H1 (cell line): Measurements from ENCODE around the gene NUDT1. TPM values are rescaled to one million over a fixed set of nuclear protein-coding genes. Genes with fewer than 3 reads are reported as not detected.

Experiments
- CTCF ChIA-PET: fragments of 300-600 bp; sonication (Branson Sonifier 250); formaldehyde crosslinking; loops from one replicate; lab custom pipeline; 2021; ENCODE audit not compliant: partially characterized antibody; lab: Charles Lee
- POLR2A ChIA-PET: fragments of 300-600 bp; sonication (Branson Sonifier 250); formaldehyde crosslinking; loops from one replicate; lab custom pipeline; 2021; ENCODE audit warnings: inconsistent platforms; ENCODE audit not compliant: partially characterized antibody; lab: Charles Lee
- DNase-seq, 2 experiments: peaks; one replicate each; pipeline versions ENCODE4 v3.0.0 to v3.0.0-alpha.2; 2010 to 2022; ENCODE audit warnings: low spot score in 2 of 2, low read depth in 1 of 2, mixed read lengths in 1 of 2
- FAIRE-seq: peaks from 2 replicates; lab custom pipeline; 2011; peaks lifted over from hg19 to GRCh38; lab: Jason Lieb, UNC
- H2AFZ ChIP-seq: 2 replicates; pipeline ENCODE4 v1.8.1; 2012; ENCODE audit warnings: low read length, inconsistent platforms
- H2AK5ac ChIP-seq: 2 replicates; pipeline ENCODE4 v1.6.1; 2013; ENCODE audit warnings: low read depth, low read length
- H2BK120ac ChIP-seq: replicated peaks from 2 replicates; pipeline ENCODE3; 2013; ENCODE audit warnings: low read depth, low read length, inconsistent platforms
- H2BK12ac ChIP-seq: 2 replicates; pipeline ENCODE4 v1.6.1; 2013; ENCODE audit warnings: low read depth, low read length
- H2BK15ac ChIP-seq: 2 replicates; pipeline ENCODE4 v1.6.1; 2013; ENCODE audit warnings: low read length
- H2BK20ac ChIP-seq: 2 replicates; pipeline ENCODE4 v1.6.1; 2013; ENCODE audit warnings: low read length
- H2BK5ac ChIP-seq: 2 replicates; pipeline ENCODE4 v1.6.1; 2013; ENCODE audit warnings: low read depth, low read length
- H3K14ac ChIP-seq: 2 replicates; pipeline ENCODE4 v1.6.1; 2013; ENCODE audit warnings: inconsistent platforms; ENCODE audit not compliant: insufficient read length
- H3K18ac ChIP-seq: 2 replicates; pipeline ENCODE4 v1.6.1; 2013; ENCODE audit warnings: low read length; ENCODE audit errors: extremely low read depth
- H3K23ac ChIP-seq: 2 replicates; pipeline ENCODE4 v1.6.1; 2013; ENCODE audit warnings: inconsistent platforms; ENCODE audit not compliant: insufficient read length
- H3K23me2 ChIP-seq: 2 replicates; pipeline ENCODE4 v1.6.1; 2013; ENCODE audit warnings: low read depth, low read length
- H3K27ac ChIP-seq: 2 replicates; pipeline ENCODE4 v1.6.1; 2011; ENCODE audit warnings: low read depth, low read length, inconsistent platforms
- H3K27me3 ChIP-seq, 4 experiments: replicated peaks in 1 of 4; 1 replicate in 1 of 4; 2 replicates in 3 of 4; pipeline versions ENCODE4 v1.6.1 to v1.8.1; 2011 to 2013; ENCODE audit warnings: low read length in 3 of 4, mild to moderate bottlenecking in 3 of 4, inconsistent platforms in 2 of 4, mixed read lengths in 2 of 4, moderate library complexity in 1 of 4; ENCODE audit not compliant: control insufficient read depth in 3 of 4, insufficient read depth in 3 of 4; ENCODE audit errors: extremely low read depth in 1 of 4
- H3K36me3 ChIP-seq, 4 experiments: 2 replicates each; pipeline versions ENCODE4 v1.6.1 to v1.8.1; 2011 to 2013; ENCODE audit warnings: mild to moderate bottlenecking in 4 of 4, low read length in 3 of 4, moderate library complexity in 2 of 4, control low read depth in 1 of 4, inconsistent platforms in 1 of 4; ENCODE audit not compliant: insufficient read depth in 4 of 4, control insufficient read depth in 2 of 4
- H3K4ac ChIP-seq: replicated peaks from 2 replicates; pipeline ENCODE3; 2013; ENCODE audit warnings: low read length, low read depth, mixed read lengths, inconsistent platforms; ENCODE audit not compliant: insufficient read length
- H3K4me1 ChIP-seq, 4 experiments: replicated peaks in 1 of 4; 1 replicate in 1 of 4; 2 replicates in 3 of 4; pipeline versions ENCODE4 v1.6.1 to v1.8.1; 2011 to 2013; ENCODE audit warnings: low read length in 3 of 4, inconsistent platforms in 2 of 4, mixed read lengths in 1 of 4; ENCODE audit not compliant: insufficient read depth in 4 of 4, control insufficient read depth in 3 of 4
- H3K4me2 ChIP-seq, 2 experiments: 2 replicates each; pipeline versions ENCODE4 v1.6.1 to v1.8.1; 2011 to 2013; ENCODE audit warnings: low read depth in 2 of 2, low read length in 2 of 2, control low read depth in 1 of 2, inconsistent platforms in 1 of 2, mild to moderate bottlenecking in 1 of 2; ENCODE audit not compliant: insufficient read depth in 1 of 2
- H3K4me3 ChIP-seq, 4 experiments: fragments of 200-600, 300-600 bp in 1 of 4; sonication (generic), shearing (Covaris generic), sonication (Bioruptor Twin) in 1 of 4; 2 replicates each; pipeline versions ENCODE4 v1.5.1 to v1.8.1; 2011 to 2016; ENCODE audit warnings: low read length in 4 of 4, low read depth in 3 of 4, control low read depth in 2 of 4, inconsistent platforms in 2 of 4, mild to moderate bottlenecking in 2 of 4, mixed read lengths in 1 of 4, moderate library complexity in 1 of 4; ENCODE audit not compliant: insufficient read depth in 2 of 4; ENCODE audit errors: extremely low read depth in 1 of 4
- H3K56ac ChIP-seq: replicated peaks from 2 replicates; pipeline ENCODE3; 2013; ENCODE audit warnings: low read depth, mild to moderate bottlenecking, mixed read lengths, low read length, inconsistent platforms; ENCODE audit not compliant: insufficient read length
- H3K79me1 ChIP-seq: 2 replicates; pipeline ENCODE4 v1.6.1; 2013; ENCODE audit warnings: low read depth, low read length, control low read depth
- H3K79me2 ChIP-seq, 2 experiments: 2 replicates each; pipeline versions ENCODE4 v1.6.1 to v1.8.1; 2012 to 2013; ENCODE audit warnings: low read length in 2 of 2, mild to moderate bottlenecking in 2 of 2, inconsistent platforms in 1 of 2; ENCODE audit not compliant: insufficient read depth in 2 of 2, control insufficient read depth in 1 of 2
- H3K9ac ChIP-seq, 4 experiments: replicated peaks in 1 of 4; 1 replicate in 1 of 4; 2 replicates in 3 of 4; pipeline versions ENCODE4 v1.6.1 to v1.8.1; 2011 to 2013; ENCODE audit warnings: low read depth in 3 of 4, low read length in 3 of 4, control low read depth in 2 of 4, mild to moderate bottlenecking in 2 of 4, moderate library complexity in 2 of 4, inconsistent platforms in 1 of 4; ENCODE audit errors: extremely low read depth in 1 of 4
- H3K9me3 ChIP-seq, 2 experiments: 2 replicates each; pipeline versions ENCODE4 v1.6.1 to v1.8.1; 2012 to 2013; ENCODE audit warnings: mild to moderate bottlenecking in 2 of 2, moderate library complexity in 2 of 2, control low read depth in 1 of 2, inconsistent platforms in 1 of 2, low read depth in 1 of 2, low read length in 1 of 2, mixed read lengths in 1 of 2; ENCODE audit not compliant: insufficient read depth in 2 of 2
- H4K20me1 ChIP-seq, 2 experiments: replicated peaks in 1 of 2; 2 replicates each; pipeline versions ENCODE3 to v1.8.1; 2011 to 2013; ENCODE audit warnings: inconsistent platforms in 2 of 2, low read length in 2 of 2, mild to moderate bottlenecking in 1 of 2; ENCODE audit not compliant: insufficient read depth in 2 of 2, control insufficient read depth in 1 of 2
- H4K5ac ChIP-seq: 2 replicates; pipeline ENCODE4 v1.6.1; 2013; ENCODE audit warnings: low read length, low read depth, mixed read lengths, inconsistent platforms; ENCODE audit not compliant: insufficient read length
- H4K8ac ChIP-seq: 2 replicates; pipeline ENCODE4 v1.8.0; 2013; ENCODE audit warnings: mild to moderate bottlenecking, moderate library complexity, low read length, inconsistent platforms; ENCODE audit not compliant: insufficient read depth; ENCODE audit errors: extremely low read depth
- H4K91ac ChIP-seq: replicated peaks from 2 replicates; pipeline ENCODE3; 2013; ENCODE audit warnings: low read length, mixed read lengths, inconsistent platforms; ENCODE audit not compliant: insufficient read length
- ASH2L ChIP-seq: fragments of 200-600, 300-600 bp; sonication (generic); IDR thresholded peaks from one replicate; pipeline ENCODE4 v1.7.1; 2017; ENCODE audit warnings: low read length
- CTCF ChIP-seq, 3 experiments: IDR thresholded peaks; 1 replicate in 2 of 3; 2 replicates in 1 of 3; pipeline versions ENCODE4 v1.5.1 to v1.6.1; 2011; ENCODE audit warnings: low read length in 3 of 3, mild to moderate bottlenecking in 3 of 3, inconsistent platforms in 2 of 3, low read depth in 1 of 3, moderate library complexity in 1 of 3; ENCODE audit not compliant: insufficient read depth in 1 of 3; ENCODE audit errors: control extremely low read depth in 1 of 3
- GABPA ChIP-seq: IDR thresholded peaks from 2 replicates; pipeline ENCODE4 v1.6.1; 2011; ENCODE audit warnings: mild to moderate bottlenecking, low read length, moderate library complexity, borderline replicate concordance; ENCODE audit not compliant: insufficient read depth
- POLR2A ChIP-seq, 2 experiments: IDR thresholded peaks; 1 replicate in 1 of 2; 2 replicates in 1 of 2; pipeline ENCODE4 v1.6.1; 2011; ENCODE audit warnings: low read depth in 2 of 2, low read length in 2 of 2, mild to moderate bottlenecking in 2 of 2; ENCODE audit errors: control extremely low read depth in 1 of 2
- RAD21 ChIP-seq, 2 experiments: IDR thresholded peaks in 1 of 2; conservative IDR thresholded peaks in 1 of 2; 2 replicates each; pipeline ENCODE4 v1.6.1; 2011; ENCODE audit warnings: low read depth in 2 of 2, low read length in 2 of 2, improper control_type of control experiment in 1 of 2, inconsistent platforms in 1 of 2, mild to moderate bottlenecking in 1 of 2, moderate library complexity in 1 of 2
- RFX5 ChIP-seq: IDR thresholded peaks from 2 replicates; pipeline ENCODE4 v1.6.1; 2011; ENCODE audit warnings: low read depth, low read length, improper control_type of control experiment, borderline replicate concordance
- SP4 ChIP-seq: IDR thresholded peaks from 2 replicates; pipeline ENCODE4 v1.6.1; 2012; ENCODE audit warnings: low read length, inconsistent platforms
- YY1 ChIP-seq: IDR thresholded peaks from 2 replicates; pipeline ENCODE4 v1.6.1; 2011; ENCODE audit warnings: low read depth, mild to moderate bottlenecking, low read length
- WGBS, 2 experiments: shearing (Covaris generic) in 1 of 2; methylation state at CpG; one replicate each; pipeline versions ENCODE4 v1.1.6 to v1.1.7; 2013 to 2015; ENCODE audit warnings: low lambda C conversion rate in 2 of 2, mixed read lengths in 2 of 2, inconsistent platforms in 1 of 2, low coverage in 1 of 2, missing lambda C conversion rate in 1 of 2; ENCODE audit not compliant: insufficient replicate concordance in 2 of 2, insufficient coverage in 1 of 2, insufficient read length in 1 of 2; ENCODE audit errors: extremely low coverage in 1 of 2, missing lambda C conversion rate in 1 of 2; 5-methylcytosine and 5-hydroxymethylcytosine counted together
- polyA plus RNA-seq, 7 experiments: library from polyadenylated mRNA; depleted of rRNA in 3 of 7; stranded (reverse) in 5 of 7; unstranded in 2 of 7; fragments of >200 nt in 5 of 7; fragments of 200-250 nt in 2 of 7; gene quantifications; 1 replicate in 5 of 7; 2 replicates in 1 of 7; 4 replicates in 1 of 7; pipeline versions ENCODE4 v1.2.1 to v1.2.3, GENCODE V29; 2011 to 2013; ENCODE audit warnings: missing spikeins in 2 of 7, mixed read lengths in 2 of 7
- total RNA-seq: library from RNA; stranded (reverse); fragmentation: NEBNext Ultra II Directional; extraction: Animal tissue kit (Norgen Biotek cat#: 25700); gene quantifications from 2 replicates; pipeline ENCODE4 v1.2.1, GENCODE V29; 2021

NUDT1 gene
- total and polyA plus RNA-seq, 2 of the 8 experiments (the other 6 are each of a cell fraction or from before 2014, with no cell fraction given), result 76.1 to 89.5 TPM

GRCh38 chr7:2247141-2247995 is 5.3 kb downstream of the NUDT1 start:
- FAIRE-seq, result no peak
- 77% methylated on average over 35 of the region's 36 CpGs; no CpG with 5 or more reads in 1 of the 2 experiments for WGBS, 2 experiments
- peaks cover 0 to 16% (median 5%) of the 10 kb centered on the region in 4 experiments; a peak in 6 of 7 replicates for H3K4me1 ChIP-seq

More at GRCh38 chr7:2247141-2247995, 5.3 kb downstream of the NUDT1 start:
- no peak overlapping the region for H4K5ac ChIP-seq
- TF ChIP-seq RFX5 (no peak), CTCF (IDR thresholded peaks at IDR 0.05; ENCODE audit: control extremely low read depth in 1 of 3, insufficient read depth in 1 of 3, low read depth in 1 of 3, low read length in 3 of 3) (peak in 2 of 3 experiments; percentile 88 to 90; a peak in 3 of 4 replicates), GABPA (peak; percentile 31; the same call in 1 of the 2 replicates), ASH2L (no peak), POLR2A (IDR thresholded peaks at IDR 0.05; ENCODE audit: control extremely low read depth in 1 of 2, low read depth in 2 of 2, low read length in 2 of 2) (peak in 1 of 2 experiments; percentile 49; a peak in 1 of 3 replicates), RAD21 (IDR thresholded peaks at IDR 0.05 in 1 of 2, conservative IDR thresholded peaks at IDR 0.05 in 1 of 2; ENCODE audit: low read depth in 2 of 2, low read length in 2 of 2) (peak; percentile 75 to 78), SP4 (no peak), YY1 (0 out of 2 replicates have a peak, but pooled peaks have one; percentile 40)
- no peak overlapping the region for H3K14ac ChIP-seq
- peak overlapping the region; percentile 42; the same call in 1 of the 2 replicates for H4K8ac ChIP-seq
- H3K36me3 ChIP-seq, result no peaks in the 10 kb centered on the region; a peak in 3 of 8 replicates
- no peak overlapping the region for H2AK5ac ChIP-seq
- 0 out of 4 replicates have a peak overlapping the region, but pooled peaks of 1 of the 2 experiments have one; percentile 14 for H3K4me2 ChIP-seq
- H3K56ac ChIP-seq, result no peak overlapping the region
- H3K23ac ChIP-seq, result no peak overlapping the region
- H3K27me3 ChIP-seq, result no peaks in the 10 kb centered on the region; a peak in 1 of 7 replicates
- POLR2A ChIA-PET, result interaction anchor here (1.0 to 2.5 kb wide), 8 partner anchors 9 to 107 kb away, joined by 3 to 13 read pairs (median 4); partner anchors contain the start of genes EIF3B and SNX8
- no peak overlapping the region for H2BK5ac ChIP-seq
- no peak overlapping the region for H3K4ac ChIP-seq
- H4K91ac ChIP-seq, result no peak overlapping the region
- H2BK15ac ChIP-seq, result no peak overlapping the region
- peaks cover 0 to 4% of the 10 kb centered on the region in 2 experiments for H4K20me1 ChIP-seq
- H2AFZ ChIP-seq, result no peak overlapping the region
- peak in 1 of 2 experiments; percentile 92 for DNase-seq
- no peaks in the 10 kb centered on the region for H3K9me3 ChIP-seq
- H3K23me2 ChIP-seq, result no peaks in the 10 kb centered on the region
- no peak overlapping the region for H3K18ac ChIP-seq
- CTCF ChIA-PET, result interaction anchor here (0.6 to 3.8 kb wide), 21 partner anchors 10 to 114 kb away, joined by 3 to 38 read pairs (median 4); no protein-coding TSS in a partner anchor
- H2BK120ac ChIP-seq, result no peak overlapping the region
- H3K4me3 ChIP-seq, result no peak overlapping the region
- no peak overlapping the region for H3K27ac ChIP-seq
- no peak overlapping the region for H2BK20ac ChIP-seq
- H3K9ac ChIP-seq, result no peak overlapping the region
- H2BK12ac ChIP-seq, result 0 out of 2 replicates have a peak overlapping the region, but pooled peaks have one; percentile 20
- peaks cover 0 to 8% of the 10 kb centered on the region in 2 experiments; a peak in 1 of 4 replicates for H3K79me2 ChIP-seq
- H3K79me1 ChIP-seq, result 0 out of 2 replicates have a peak, but pooled peaks cover 2% of the 10 kb centered on the region
